Osteoblast (primary cell): ENCODE data around the gene BCCIP. TPM values are rescaled to one million over a fixed set of nuclear protein-coding genes. Genes with fewer than 3 reads are reported as not detected.

ENCODE experiments used
- DNase-seq: peaks from one replicate; pipeline ENCODE4 v3.0.0; 2011; ENCODE audit warnings: low spot score, mixed read lengths; ENCODE audit not compliant: insufficient read length; ENCODE audit errors: missing footprints
- H2AFZ ChIP-seq: 2 replicates; pipeline ENCODE4 v1.6.0; 2011; ENCODE audit warnings: mild to moderate bottlenecking, low read length
- H3K27ac ChIP-seq: 2 replicates; pipeline ENCODE4 v1.5.1; 2011; ENCODE audit warnings: mild to moderate bottlenecking, low read depth, low read length, moderate library complexity
- H3K27me3 ChIP-seq: 2 replicates; pipeline ENCODE4 v1.6.0; 2012; ENCODE audit warnings: mild to moderate bottlenecking, control low read depth, inconsistent platforms, low read length, moderate library complexity; ENCODE audit not compliant: insufficient read depth
- H3K36me3 ChIP-seq: 2 replicates; pipeline ENCODE4 v1.5.1; 2011; ENCODE audit warnings: mild to moderate bottlenecking, low read length, control low read depth, moderate library complexity; ENCODE audit not compliant: insufficient read depth
- H3K4me1 ChIP-seq: 2 replicates; pipeline ENCODE4 v1.5.1; 2011; ENCODE audit warnings: mild to moderate bottlenecking, low read length, control low read depth, moderate library complexity; ENCODE audit not compliant: insufficient read depth
- H3K4me2 ChIP-seq: 2 replicates; pipeline ENCODE4 v1.6.0; 2011; ENCODE audit warnings: mild to moderate bottlenecking, low read length; ENCODE audit not compliant: insufficient read depth
- H3K4me3 ChIP-seq: fragments of 200-600 bp; sonication (generic); 3 replicates; pipeline ENCODE4 v1.5.1; 2012; ENCODE audit warnings: mild to moderate bottlenecking, low read length, inconsistent platforms; ENCODE audit not compliant: insufficient read depth
- H3K79me2 ChIP-seq: 2 replicates; pipeline ENCODE4 v1.6.0; 2012; ENCODE audit warnings: mild to moderate bottlenecking, low read length, control low read depth, inconsistent platforms; ENCODE audit not compliant: insufficient read depth
- H3K9me3 ChIP-seq: 2 replicates; pipeline ENCODE4 v1.5.1; 2011; ENCODE audit warnings: low read depth, low read length, control low read depth
- H4K20me1 ChIP-seq: 2 replicates; pipeline ENCODE4 v1.6.0; 2012; ENCODE audit warnings: mild to moderate bottlenecking, low read length, control low read depth; ENCODE audit not compliant: insufficient read depth
- CTCF ChIP-seq: IDR thresholded peaks from 2 replicates; pipeline ENCODE4 v1.5.1; 2011; ENCODE audit warnings: mild to moderate bottlenecking, low read depth, low read length, moderate library complexity; ENCODE audit errors: extremely low read depth
- total RNA-seq: library from RNA; depleted of rRNA; stranded (reverse); fragments of >200 nt; gene quantifications from 2 replicates; pipeline ENCODE4 v1.2.3, GENCODE V29; 2012

The BCCIP gene
- total RNA-seq, 1 donor, result 26.8 TPM

DNA sequence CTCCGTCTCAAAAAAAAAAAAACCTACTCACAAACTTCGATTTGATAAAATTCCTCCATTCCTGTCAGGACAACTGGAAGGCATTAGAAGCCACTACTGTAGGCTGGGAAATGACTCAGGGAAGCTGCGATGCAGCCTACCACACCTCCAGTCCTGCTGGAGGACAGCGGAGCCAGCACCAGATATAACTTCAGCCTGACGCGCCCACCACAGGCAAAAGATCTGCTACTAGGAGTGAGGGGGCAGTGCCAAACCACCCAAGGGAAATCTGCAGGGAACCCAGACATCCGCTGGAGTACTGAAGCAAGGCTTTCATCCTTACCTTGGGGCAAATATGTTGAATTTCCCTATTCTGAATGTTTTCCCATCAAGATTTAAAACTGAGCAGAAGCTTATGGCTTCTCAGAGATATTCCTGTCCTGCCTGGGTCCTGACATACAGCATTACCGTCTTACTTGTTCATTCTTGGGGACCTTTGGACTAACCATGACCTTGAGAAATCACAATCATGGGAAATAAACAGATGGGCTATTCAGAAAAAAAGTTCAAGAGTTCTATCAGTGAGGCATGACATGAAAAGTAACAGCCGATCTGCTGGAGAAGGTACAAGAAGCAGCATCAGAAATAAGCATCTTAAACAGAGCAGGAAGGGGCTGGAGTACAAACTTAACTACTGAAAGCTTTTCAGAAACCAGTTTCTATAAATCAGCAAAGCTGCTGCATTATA is 20.4 kb downstream of the BCCIP start:
- no peak for TF ChIP-seq CTCF
- no peaks in the 10 kb centered on the region for H3K79me2 ChIP-seq
- H3K4me2 ChIP-seq, result no peak overlapping the region
- no peaks in the 10 kb centered on the region for H3K27me3 ChIP-seq
- H4K20me1 ChIP-seq, result no peaks in the 10 kb centered on the region
- no peak for DNase-seq
- no peak overlapping the region for H2AFZ ChIP-seq
- no peak overlapping the region for H3K4me3 ChIP-seq
- no peak overlapping the region for H3K27ac ChIP-seq
- no peaks in the 10 kb centered on the region for H3K9me3 ChIP-seq
- H3K36me3 ChIP-seq, result peaks cover 41% of the 10 kb centered on the region
- H3K4me1 ChIP-seq, result peaks cover 4% of the 10 kb centered on the region

- no peak for TF ChIP-seq CTCF
- Histone ChIP-seq H4K20me1 (no peaks in the 10 kb centered on the region), H3K4me2 (no peak overlapping the region), H3K79me2 (no peaks in the 10 kb centered on the region), H3K27me3 (no peaks in the 10 kb centered on the region), H3K4me1 (peaks cover 4% of the 10 kb centered on the region), H2AFZ (no peak overlapping the region), H3K36me3 (peaks cover 41% of the 10 kb centered on the region), H3K27ac (no peak overlapping the region), H3K9me3 (no peaks in the 10 kb centered on the region), H3K4me3 (no peak overlapping the region)
- peak; percentile 30 for DNase-seq
Observed at GRCh38 chr10:125844751-125845221, 21.4 kb downstream of the BCCIP start.

DNA sequence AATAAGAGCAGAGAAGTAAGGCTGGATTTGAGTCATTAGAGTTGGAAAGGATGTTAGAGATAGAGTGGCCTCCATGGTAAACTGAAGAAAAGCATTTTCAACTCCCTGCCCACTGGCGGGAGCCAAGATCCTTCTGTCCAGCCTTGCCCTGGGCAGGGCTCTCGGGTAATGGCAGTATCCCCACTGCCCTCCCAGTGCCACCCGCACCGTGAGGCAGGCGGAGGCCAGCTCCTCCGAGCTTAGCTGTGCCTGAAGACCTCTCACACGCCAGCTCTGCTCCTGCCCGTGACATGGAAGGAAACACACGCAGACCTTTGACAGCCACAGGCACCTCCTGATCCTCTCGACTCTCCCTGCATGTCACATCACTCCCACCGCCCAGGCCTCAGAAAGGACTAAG is 22.3 kb downstream of the BCCIP start:
- no peak overlapping the region for H3K4me2 ChIP-seq
- TF ChIP-seq CTCF, result no peak
- H3K9me3 ChIP-seq, result no peaks in the 10 kb centered on the region
- H2AFZ ChIP-seq, result no peak overlapping the region
- peaks cover 4% of the 10 kb centered on the region for H3K4me1 ChIP-seq
- no peak for DNase-seq
- no peaks in the 10 kb centered on the region for H3K27me3 ChIP-seq
- H3K4me3 ChIP-seq, result no peak overlapping the region
- no peak overlapping the region for H3K27ac ChIP-seq
- no peaks in the 10 kb centered on the region for H4K20me1 ChIP-seq
- H3K36me3 ChIP-seq, result peaks cover 37% of the 10 kb centered on the region
- no peaks in the 10 kb centered on the region for H3K79me2 ChIP-seq

- Histone ChIP-seq H3K79me2 (no peaks in the 10 kb centered on the region), H3K4me2 (no peak overlapping the region), H3K36me3 (peaks cover 37% of the 10 kb centered on the region), H3K9me3 (no peaks in the 10 kb centered on the region), H2AFZ (no peak overlapping the region), H3K4me1 (no peaks in the 10 kb centered on the region), H3K27ac (no peak overlapping the region), H3K4me3 (no peak overlapping the region), H4K20me1 (no peaks in the 10 kb centered on the region), H3K27me3 (no peaks in the 10 kb centered on the region)
- no peak for TF ChIP-seq CTCF
- no peak for DNase-seq
Observed at GRCh38 chr10:125846894-125847293, 23.5 kb downstream of the BCCIP start.
